ENCODE measurements around the gene MARCHF9.
A peak's percentile ranks its signal among the peaks of the same experiment; 100 is the strongest.
"Not testable (repeated sequence)": the region's sequence is repeated elsewhere in the genome, so short reads cannot be mapped to it uniquely, and the experiment has no call there.

MARCHF9 gene

DNA sequence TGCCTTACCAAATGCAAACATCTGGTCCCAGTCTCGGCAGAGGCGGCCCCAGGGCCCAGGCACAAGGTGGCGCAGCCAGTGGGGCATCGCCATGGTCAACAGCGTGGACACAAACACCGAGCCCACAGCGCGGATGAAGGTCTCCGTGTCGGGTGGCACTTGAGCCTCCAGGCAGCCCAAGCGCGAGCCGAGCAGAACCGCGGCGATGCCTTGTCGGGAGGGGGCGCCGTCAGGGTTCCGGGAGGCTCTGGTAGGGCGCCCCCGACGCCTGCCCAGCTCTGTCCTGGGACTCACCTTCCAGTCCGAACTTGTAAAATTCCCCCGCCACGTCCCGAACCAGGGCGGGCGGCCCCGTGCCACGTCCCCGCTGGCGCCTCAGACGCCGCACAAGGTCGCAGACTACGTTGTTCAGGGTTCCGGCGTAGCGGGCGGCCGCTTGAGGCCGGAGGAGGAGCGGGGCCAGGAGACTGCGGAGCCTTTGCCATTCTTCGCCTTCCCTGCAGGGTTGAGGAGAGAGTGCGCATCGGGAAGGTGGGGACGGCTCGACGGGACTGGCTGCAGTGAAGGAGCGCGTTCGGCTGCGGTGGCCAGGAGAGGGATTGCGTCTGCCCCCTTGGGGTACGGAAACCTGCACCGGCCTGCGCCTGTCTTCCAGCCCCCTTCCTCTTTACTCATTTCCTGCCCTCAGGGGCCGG is 10.2 kb downstream of the MARCHF9 start:
- peaks cover 22% of the 10 kb centered on the region for H3K4me1 Mint-ChIP-seq
- no peaks in the 10 kb centered on the region for H3K9me3 Mint-ChIP-seq
- ATAC-seq (replicated peaks; ENCODE audit: extremely low read depth, poor library complexity, severe bottlenecking), result peak; percentile 69
- H3K27me3 Mint-ChIP-seq, result peaks cover 39% of the 10 kb centered on the region
- peaks cover 6% of the 10 kb centered on the region for H3K36me3 Mint-ChIP-seq (ENCODE audit: insufficient read depth)
- DNase-seq (ENCODE audit: low spot score in 2 of 2), result no peak
- H3K27ac Mint-ChIP-seq (ENCODE audit: low read depth), result no peak overlapping the region
- peak overlapping the region; percentile 83 for H3K4me3 Mint-ChIP-seq

- peak overlapping the region; percentile 83 for H3K4me3 Mint-ChIP-seq
- no peak overlapping the region for H3K27ac Mint-ChIP-seq (ENCODE audit: low read depth)
- DNase-seq (ENCODE audit: low spot score in 2 of 2) (no peak), ATAC-seq (replicated peaks; ENCODE audit: extremely low read depth, poor library complexity, severe bottlenecking) (peak; percentile 16)
- H3K9me3 Mint-ChIP-seq, result no peaks in the 10 kb centered on the region
- H3K27me3 Mint-ChIP-seq, result peaks cover 39% of the 10 kb centered on the region
- peaks cover 22% of the 10 kb centered on the region for H3K4me1 Mint-ChIP-seq
- H3K36me3 Mint-ChIP-seq (ENCODE audit: insufficient read depth), result peaks cover 8% of the 10 kb centered on the region
Observed at GRCh38 chr12:57765698-57766463, 11.0 kb downstream of the MARCHF9 start.

- no peak within 1 kb of the TSS for H3K27ac Mint-ChIP-seq (ENCODE audit: low read depth)
- peaks cover 8% of the 10 kb centered on the region for H3K36me3 Mint-ChIP-seq (ENCODE audit: insufficient read depth)
- H3K4me3 Mint-ChIP-seq, result peak within 1 kb of the TSS; percentile 83
- DNase-seq (ENCODE audit: low spot score in 2 of 2), result no peak
- H3K27me3 Mint-ChIP-seq, result peaks cover 39% of the 10 kb centered on the region
- H3K9me3 Mint-ChIP-seq, result no peaks in the 10 kb centered on the region
- no peak for ATAC-seq (replicated peaks; ENCODE audit: extremely low read depth, poor library complexity, severe bottlenecking)
- H3K4me1 Mint-ChIP-seq, result peaks cover 27% of the 10 kb centered on the region
Observed at GRCh38 chr12:57766464-57767304, 11.8 kb downstream of the MARCHF9 start, which contains the start of gene CYP27B1. TSS of gene CYP27B1 (minus strand) at chr12:57767078. CDS start at chr12:57767041, 37 bp downstream.

DNA sequence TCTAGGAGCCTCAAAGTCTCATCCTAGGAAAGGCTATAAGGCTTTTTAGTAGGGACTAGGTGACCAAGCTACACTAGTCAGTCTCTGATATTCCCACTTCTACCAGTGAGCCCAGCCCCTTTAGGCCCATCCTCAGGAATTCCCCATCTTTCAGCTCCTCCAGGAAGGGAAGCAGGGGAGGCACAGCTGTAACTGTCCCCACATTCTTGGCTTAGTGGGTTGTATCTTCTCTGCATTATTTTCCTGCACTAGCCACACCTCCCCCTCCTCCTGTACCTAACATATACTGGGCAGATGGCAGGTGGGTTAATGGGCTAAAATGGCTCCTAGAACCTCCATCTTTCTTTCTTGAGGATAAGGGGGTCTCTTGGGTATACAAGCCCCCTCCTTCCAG is 12.4 kb downstream of the MARCHF9 start:
- H3K27ac Mint-ChIP-seq (ENCODE audit: low read depth), result no peak overlapping the region
- H3K27me3 Mint-ChIP-seq, result peaks cover 39% of the 10 kb centered on the region
- no peak overlapping the region for H3K4me3 Mint-ChIP-seq
- H3K9me3 Mint-ChIP-seq, result no peaks in the 10 kb centered on the region
- no peak for DNase-seq (ENCODE audit: low spot score in 2 of 2)
- peaks cover 31% of the 10 kb centered on the region for H3K4me1 Mint-ChIP-seq
- ATAC-seq (replicated peaks; ENCODE audit: extremely low read depth, poor library complexity, severe bottlenecking), result no peak
- peaks cover 12% of the 10 kb centered on the region for H3K36me3 Mint-ChIP-seq (ENCODE audit: insufficient read depth)

DNA sequence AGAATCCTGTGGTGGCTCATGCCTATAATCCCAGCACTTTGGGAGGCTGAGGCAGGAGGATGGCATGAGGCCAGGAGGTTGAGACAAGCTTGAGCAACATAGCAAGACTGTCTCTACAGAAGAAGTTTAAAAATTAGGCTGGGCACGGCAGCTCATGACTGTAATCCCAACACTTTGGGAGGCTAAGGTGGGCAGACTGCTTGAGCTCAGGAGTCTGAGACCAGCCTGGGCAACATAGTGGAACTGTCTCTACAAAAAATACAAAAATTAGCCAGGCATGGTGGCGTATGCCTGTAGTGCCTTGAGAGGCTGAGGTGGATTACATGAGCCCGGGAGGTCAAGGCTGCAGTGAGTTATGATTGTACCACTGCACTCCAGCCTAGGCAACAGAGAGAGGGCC is 13.0 kb downstream of the MARCHF9 start:
- no peak overlapping the region for H3K27ac Mint-ChIP-seq (ENCODE audit: low read depth)
- DNase-seq (ENCODE audit: low spot score in 2 of 2) (no peak), ATAC-seq (replicated peaks; ENCODE audit: extremely low read depth, poor library complexity, severe bottlenecking) (no peak)
- peaks cover 12% of the 10 kb centered on the region for H3K36me3 Mint-ChIP-seq (ENCODE audit: insufficient read depth)
- H3K27me3 Mint-ChIP-seq, result peaks cover 39% of the 10 kb centered on the region
- no peaks in the 10 kb centered on the region for H3K9me3 Mint-ChIP-seq
- H3K4me1 Mint-ChIP-seq, result peaks cover 33% of the 10 kb centered on the region
- no peak overlapping the region for H3K4me3 Mint-ChIP-seq

GRCh38 chr12:57769594-57769993 is 14.7 kb downstream of the MARCHF9 start:
- no peaks in the 10 kb centered on the region for H3K9me3 Mint-ChIP-seq
- no peak overlapping the region for H3K4me3 Mint-ChIP-seq
- no peak overlapping the region for H3K27ac Mint-ChIP-seq (ENCODE audit: low read depth)
- no peak for DNase-seq (ENCODE audit: low spot score in 2 of 2)
- no peak for ATAC-seq (replicated peaks; ENCODE audit: extremely low read depth, poor library complexity, severe bottlenecking)
- peaks cover 25% of the 10 kb centered on the region for H3K27me3 Mint-ChIP-seq
- peaks cover 31% of the 10 kb centered on the region for H3K4me1 Mint-ChIP-seq
- peaks cover 12% of the 10 kb centered on the region for H3K36me3 Mint-ChIP-seq (ENCODE audit: insufficient read depth)

DNA sequence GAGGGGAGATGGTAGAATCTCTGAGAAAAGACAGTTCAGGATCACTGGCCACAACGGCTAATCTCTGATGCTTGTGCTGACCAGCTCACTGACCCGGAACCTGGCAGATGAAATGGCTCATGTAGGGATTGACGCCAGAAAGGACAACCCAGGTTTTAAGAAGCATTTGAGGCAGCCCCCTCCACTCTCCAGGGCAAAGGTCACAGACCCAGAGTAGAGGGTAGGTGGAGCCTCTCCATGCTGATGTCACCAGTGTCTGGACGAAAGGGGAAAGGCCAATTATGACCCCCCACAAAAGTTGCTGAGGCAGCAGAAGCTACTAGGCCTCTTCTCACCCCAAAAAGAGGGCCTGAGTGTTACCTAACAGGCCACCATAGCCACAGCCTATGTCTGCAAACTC is 15.8 kb downstream of the MARCHF9 start:
- Mint-ChIP-seq H3K27me3 (peaks cover 13% of the 10 kb centered on the region), H3K4me3 (peak overlapping the region; percentile 98), H3K9me3 (no peaks in the 10 kb centered on the region), H3K27ac (ENCODE audit: low read depth) (no peak overlapping the region), H3K4me1 (peaks cover 23% of the 10 kb centered on the region), H3K36me3 (ENCODE audit: insufficient read depth) (peaks cover 10% of the 10 kb centered on the region)
- DNase-seq (ENCODE audit: low spot score in 2 of 2) (no peak), ATAC-seq (replicated peaks; ENCODE audit: extremely low read depth, poor library complexity, severe bottlenecking) (no peak)

- Mint-ChIP-seq H3K36me3 (ENCODE audit: insufficient read depth) (peaks cover 10% of the 10 kb centered on the region), H3K27me3 (peaks cover 10% of the 10 kb centered on the region), H3K27ac (ENCODE audit: low read depth) (peak overlapping the region; percentile 97), H3K9me3 (no peaks in the 10 kb centered on the region), H3K4me1 (peaks cover 20% of the 10 kb centered on the region), H3K4me3 (peak overlapping the region; percentile 98)
- ATAC-seq (replicated peaks; ENCODE audit: extremely low read depth, poor library complexity, severe bottlenecking) (peak; percentile 62), DNase-seq (ENCODE audit: low spot score in 2 of 2) (peak in 1 of 2 donors; percentile 70)
Observed at GRCh38 chr12:57771236-57771872, 16.5 kb downstream of the MARCHF9 start.

- Mint-ChIP-seq H3K4me3 (peak within 1 kb of the TSS; percentile 98), H3K27ac (ENCODE audit: low read depth) (peak within 1 kb of the TSS; percentile 97)
Observed at GRCh38 chr12:57771873-57772428, 17.0 kb downstream of the MARCHF9 start, which contains the start of gene METTL1. TSS of gene METTL1 (minus strand) at chr12:57772105. CDS start at chr12:57772083, 22 bp downstream.

GRCh38 chr12:57772429-57773322 is 17.8 kb downstream of the MARCHF9 start, which contains the start of gene EEF1AKMT3:
TSS of gene EEF1AKMT3 (plus strand) at chr12:57772614. CDS start at chr12:57772725, 111 bp downstream.
- H3K27me3 Mint-ChIP-seq, result no peaks in the 10 kb centered on the region
- H3K27ac Mint-ChIP-seq (ENCODE audit: low read depth), result peak within 1 kb of the TSS; percentile 97
- peak within 1 kb of the TSS; percentile 98 for H3K4me3 Mint-ChIP-seq
- DNase-seq (ENCODE audit: low spot score in 2 of 2) (no peak), ATAC-seq (replicated peaks; ENCODE audit: extremely low read depth, poor library complexity, severe bottlenecking) (peak; percentile 24)
- H3K4me1 Mint-ChIP-seq, result peaks cover 14% of the 10 kb centered on the region
- H3K36me3 Mint-ChIP-seq (ENCODE audit: insufficient read depth), result peaks cover 10% of the 10 kb centered on the region
- no peaks in the 10 kb centered on the region for H3K9me3 Mint-ChIP-seq

More at GRCh38 chr12:57771873-57772428, 17.0 kb downstream of the MARCHF9 start, which contains the start of gene METTL1:
- peaks cover 10% of the 10 kb centered on the region for H3K36me3 Mint-ChIP-seq (ENCODE audit: insufficient read depth)
- peaks cover 14% of the 10 kb centered on the region for H3K4me1 Mint-ChIP-seq
- no peaks in the 10 kb centered on the region for H3K9me3 Mint-ChIP-seq
- peak; percentile 67 to 85 for DNase-seq (ENCODE audit: low spot score in 2 of 2)
- peaks cover 4% of the 10 kb centered on the region for H3K27me3 Mint-ChIP-seq
- peak; percentile 91 for ATAC-seq (replicated peaks; ENCODE audit: extremely low read depth, poor library complexity, severe bottlenecking)

GRCh38 chr12:57774634-57775033 is 19.7 kb downstream of the MARCHF9 start:
- ATAC-seq (replicated peaks; ENCODE audit: extremely low read depth, poor library complexity, severe bottlenecking); H3K36me3 Mint-ChIP-seq (ENCODE audit: insufficient read depth); H3K27ac Mint-ChIP-seq (ENCODE audit: low read depth); H3K4me3 Mint-ChIP-seq; H3K9me3 Mint-ChIP-seq; DNase-seq (ENCODE audit: low spot score in 2 of 2); H3K27me3 Mint-ChIP-seq: not testable (repeated sequence)
- H3K4me1 Mint-ChIP-seq, result peaks cover 14% of the 10 kb centered on the region
